Measurements from ENCODE around the gene ADARB2.

Gene ADARB2

DNA sequence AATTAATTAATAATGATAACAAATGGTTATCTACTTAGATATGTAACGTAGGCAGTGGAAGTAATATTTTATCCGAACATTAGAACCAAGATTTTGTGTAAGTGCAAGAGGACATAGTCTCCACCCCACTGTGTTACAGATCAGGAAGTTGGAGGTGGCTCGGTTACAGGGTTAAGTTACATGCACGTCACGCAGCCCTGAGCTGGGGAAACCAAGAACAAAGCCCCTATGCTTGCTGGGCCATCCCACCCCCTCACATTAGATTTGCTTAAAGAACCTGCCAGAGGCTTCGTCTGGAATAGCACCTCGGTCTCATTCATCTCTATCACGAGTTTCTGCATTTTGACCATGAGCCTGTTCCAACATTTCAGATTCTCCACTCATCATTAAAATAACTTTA lies 214.1 kb downstream of the ADARB2 start (continued):
- TF ChIP-seq HOXD13 (CRISPR knock-in tag; IDR thresholded peaks at IDR 0.05; ENCODE audit: borderline replicate concordance), result no peak
- no peak for TF ChIP-seq ZNF548 (tag by site-specific recombination; IDR thresholded peaks at IDR 0.05)
- TF ChIP-seq TRIM28 (IDR thresholded peaks at IDR 0.05; ENCODE audit: borderline replicate concordance, low read length), result no peak

GRCh38 chr10:1522237-1522636 lies 215.1 kb downstream of the ADARB2 start:
- TF ChIP-seq ZNF621 (tag by site-specific recombination; IDR thresholded peaks at IDR 0.05) (no peak), ZNF624 (tag by site-specific recombination; IDR thresholded peaks at IDR 0.05) (no peak), SCRT1 (tag by site-specific recombination; IDR thresholded peaks at IDR 0.05; ENCODE audit: borderline replicate concordance) (no peak), ZNF704 (tag by site-specific recombination; IDR thresholded peaks at IDR 0.05) (no peak), IKZF3 (tag by site-specific recombination; IDR thresholded peaks at IDR 0.05) (no peak)
- Histone ChIP-seq H3K9me3 (ENCODE audit: control insufficient read depth, insufficient read depth, low read depth, low read length) (no peaks in the 10 kb centered on the region), H3K27ac (ENCODE audit: extremely low read depth, low read depth, low read length) (no peak overlapping the region), H3K4me3 (ENCODE audit: low read depth, low read length) (no peak overlapping the region), H3K4me1 (ENCODE audit: control insufficient read depth, insufficient read depth, low read length) (no peaks in the 10 kb centered on the region), H3K36me3 (ENCODE audit: control insufficient read depth in 2 of 2, insufficient read depth in 1 of 2, low read length in 2 of 2) (no peaks in the 10 kb centered on the region)
- POLR2A ChIA-PET, result no interaction called here
- CTCF ChIA-PET, result no interaction called here

- POLR2A ChIA-PET, result no interaction called here
- H3K27ac ChIP-seq (ENCODE audit: extremely low read depth, low read depth, low read length), result no peak overlapping the region
- TF ChIP-seq ZFP3 (tag by site-specific recombination; IDR thresholded peaks at IDR 0.05; ENCODE audit: low read depth) (no peak), ZNF175 (tag by site-specific recombination; IDR thresholded peaks at IDR 0.05) (no peak), ZNF302 (tag by site-specific recombination; IDR thresholded peaks at IDR 0.05; ENCODE audit: low read depth) (no peak), MYNN (tag by site-specific recombination; IDR thresholded peaks at IDR 0.05; ENCODE audit: borderline replicate concordance) (no peak), ZNF654 (tag by site-specific recombination; IDR thresholded peaks at IDR 0.05; ENCODE audit: low read depth) (no peak), SP2 (tag by site-specific recombination; IDR thresholded peaks at IDR 0.05) (no peak), ZNF10 (tag by site-specific recombination; IDR thresholded peaks at IDR 0.05) (no peak), BCL6B (tag by site-specific recombination; IDR thresholded peaks at IDR 0.05) (no peak), KLF8 (tag by site-specific recombination; IDR thresholded peaks at IDR 0.05) (no peak), ZNF155 (tag by site-specific recombination; IDR thresholded peaks at IDR 0.05) (no peak), ZNF626 (tag by site-specific recombination; IDR thresholded peaks at IDR 0.05) (no peak)
- TF ChIP-seq, protein P1, sequence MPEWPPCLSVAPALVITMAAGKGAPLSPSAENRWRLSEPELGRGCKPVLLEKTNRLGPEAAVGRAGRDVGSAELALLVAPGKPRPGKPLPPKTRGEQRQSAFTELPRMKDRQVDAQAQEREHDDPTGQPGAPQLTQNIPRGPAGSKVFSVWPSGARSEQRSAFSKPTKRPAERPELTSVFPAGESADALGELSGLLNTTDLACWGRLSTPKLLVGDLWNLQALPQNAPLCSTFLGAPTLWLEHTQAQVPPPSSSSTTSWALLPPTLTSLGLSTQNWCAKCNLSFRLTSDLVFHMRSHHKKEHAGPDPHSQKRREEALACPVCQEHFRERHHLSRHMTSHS (tag by site-specific recombination; IDR thresholded peaks at IDR 0.05), result no peak
- no peaks in the 10 kb centered on the region for H3K4me1 ChIP-seq (ENCODE audit: control insufficient read depth, insufficient read depth, low read length)
- no peak overlapping the region for H3K4me3 ChIP-seq (ENCODE audit: low read depth, low read length)
- no peaks in the 10 kb centered on the region for H3K9me3 ChIP-seq (ENCODE audit: control insufficient read depth, insufficient read depth, low read depth, low read length)
- H3K36me3 ChIP-seq (ENCODE audit: control insufficient read depth in 2 of 2, insufficient read depth in 1 of 2, low read length in 2 of 2), result no peaks in the 10 kb centered on the region
- CTCF ChIA-PET, result no interaction called here
These were observed 215.6 kb downstream of the ADARB2 start for GRCh38 chr10:1521741-1522140.
